ENCODE measurements around the gene TMEM91. TPM values are rescaled to one million over a fixed set of nuclear protein-coding genes. Genes with fewer than 3 reads are reported as not detected.
A peak's percentile ranks its signal among the peaks of the same experiment; 100 is the strongest.

TMEM91 gene
- total and polyA plus RNA-seq, 2 of the 8 experiments (the other 6 are each of a cell fraction or from before 2014, with no cell fraction given) = 5.3 to 7.4 TPM

DNA sequence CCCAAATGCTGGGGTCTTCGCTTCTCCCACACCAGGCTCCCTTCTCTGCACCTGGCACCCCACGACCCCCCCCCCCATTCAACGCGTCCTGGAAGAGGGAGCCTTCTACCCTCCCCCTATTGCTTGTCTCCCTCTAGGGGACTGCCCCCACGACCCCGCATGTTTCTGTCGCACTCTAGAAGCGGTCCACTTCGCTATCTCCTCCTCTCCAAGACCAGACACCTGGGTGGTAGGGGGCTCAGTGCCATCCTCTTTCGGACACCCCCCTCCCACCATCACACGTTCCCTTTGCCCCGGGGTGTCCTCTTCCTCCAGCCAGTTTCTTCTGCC lies 24.1 kb upstream of the TMEM91 start:
- Histone ChIP-seq H3K56ac (replicated peaks; ENCODE audit: insufficient read length, low read depth, low read length) (no peak overlapping the region), H3K27me3 (replicated peaks in 1 of 4; ENCODE audit: control insufficient read depth in 3 of 4, extremely low read depth in 1 of 4, insufficient read depth in 3 of 4, low read length in 3 of 4) (peaks cover 10 to 36% (median 28%) of the 10 kb centered on the region in 4 experiments), H3K27ac (ENCODE audit: low read depth, low read length) (no peak overlapping the region), H2BK15ac (ENCODE audit: low read length) (no peak overlapping the region), H3K79me1 (ENCODE audit: low read depth, low read length) (no peaks in the 10 kb centered on the region; the same call in 1 of the 2 replicates), H3K4ac (replicated peaks; ENCODE audit: insufficient read length, low read depth, low read length) (no peak overlapping the region), H4K91ac (replicated peaks; ENCODE audit: insufficient read length, low read length) (no peak overlapping the region), H2BK20ac (ENCODE audit: low read length) (no peak overlapping the region), H3K4me1 (replicated peaks in 1 of 4; ENCODE audit: control insufficient read depth in 3 of 4, insufficient read depth in 4 of 4, low read length in 3 of 4) (peaks cover 0 to 14% (median 4%) of the 10 kb centered on the region in 4 experiments; a peak in 5 of 7 replicates), H2AFZ (ENCODE audit: low read length) (no peak overlapping the region), H3K23ac (ENCODE audit: insufficient read length) (no peak overlapping the region), H3K18ac (ENCODE audit: extremely low read depth, low read length) (peak overlapping the region; percentile 78), H2BK5ac (ENCODE audit: low read depth, low read length) (no peak overlapping the region), H3K14ac (ENCODE audit: insufficient read length) (no peak overlapping the region), H3K4me3 (ENCODE audit: extremely low read depth in 1 of 4, insufficient read depth in 2 of 4, low read depth in 3 of 4, low read length in 4 of 4) (peak overlapping the region; percentile 52 to 75 (median 70)), H2AK5ac (ENCODE audit: low read depth, low read length) (no peak overlapping the region), H3K9me3 (ENCODE audit: insufficient read depth in 2 of 2, low read depth in 1 of 2, low read length in 1 of 2) (no peaks in the 10 kb centered on the region), H4K8ac (ENCODE audit: extremely low read depth, insufficient read depth, low read length) (no peak overlapping the region), H4K20me1 (replicated peaks in 1 of 2; ENCODE audit: control insufficient read depth in 1 of 2, insufficient read depth in 2 of 2, low read length in 2 of 2) (peaks cover 0 to 4% of the 10 kb centered on the region in 2 experiments), H2BK120ac (replicated peaks; ENCODE audit: low read depth, low read length) (no peak overlapping the region), H3K4me2 (ENCODE audit: insufficient read depth in 1 of 2, low read depth in 2 of 2, low read length in 2 of 2) (peak overlapping the region; percentile 88 to 92), H2BK12ac (ENCODE audit: low read depth, low read length) (no peak overlapping the region), H3K23me2 (ENCODE audit: low read depth, low read length) (peaks cover 27% of the 10 kb centered on the region), H3K9ac (replicated peaks in 1 of 4; ENCODE audit: extremely low read depth in 1 of 4, low read depth in 3 of 4, low read length in 3 of 4) (no peak overlapping the region), H3K79me2 (ENCODE audit: control insufficient read depth in 1 of 2, insufficient read depth in 2 of 2, low read length in 2 of 2) (no peaks in the 10 kb centered on the region), H4K5ac (ENCODE audit: insufficient read length, low read depth, low read length) (no peak overlapping the region), H3K36me3 (ENCODE audit: control insufficient read depth in 2 of 4, insufficient read depth in 4 of 4, low read length in 3 of 4) (no peaks in the 10 kb centered on the region)
- POLR2A ChIA-PET (ENCODE audit: partially characterized antibody) = interaction anchor here (0.6 to 5.4 kb wide), 15 partner anchors 12 to 586 kb away, joined by 3 to 29 read pairs (median 4); partner anchors contain the start of genes B3GNT8, B9D2 and CCDC97
- 15% methylated on average over 4 of the region's 12 CpGs; no CpG with 5 or more reads in 1 of the 2 experiments for WGBS, 2 experiments (ENCODE audit: extremely low coverage in 1 of 2, insufficient coverage in 1 of 2, insufficient read length in 1 of 2, insufficient replicate concordance in 2 of 2, low coverage in 1 of 2, low lambda C conversion rate in 2 of 2, missing lambda C conversion rate in 1 of 2)
- CTCF ChIA-PET (ENCODE audit: partially characterized antibody) = interaction anchor here (0.6 to 8.0 kb wide), 21 partner anchors 9 to 587 kb away, joined by 3 to 37 read pairs (median 4); partner anchors contain the start of genes B9D2 and DMAC2
- TF ChIP-seq ASH2L (IDR thresholded peaks at IDR 0.05; ENCODE audit: low read length) = peak; percentile 3
- TF ChIP-seq TAF1 (IDR thresholded peaks at IDR 0.05; ENCODE audit: low read depth, low read length) = 0 out of 2 replicates have a peak, but pooled peaks have one; percentile 3
- no peak for TF ChIP-seq JUN (IDR thresholded peaks at IDR 0.05; ENCODE audit: low read depth, low read length)
- no peak for TF ChIP-seq TEAD4 (IDR thresholded peaks at IDR 0.05; ENCODE audit: low read depth, low read length)
- peak; percentile 49 for TF ChIP-seq EZH2 (IDR thresholded peaks at IDR 0.05; ENCODE audit: low read depth, low read length, severe bottlenecking)
- TF ChIP-seq, protein P1, sequence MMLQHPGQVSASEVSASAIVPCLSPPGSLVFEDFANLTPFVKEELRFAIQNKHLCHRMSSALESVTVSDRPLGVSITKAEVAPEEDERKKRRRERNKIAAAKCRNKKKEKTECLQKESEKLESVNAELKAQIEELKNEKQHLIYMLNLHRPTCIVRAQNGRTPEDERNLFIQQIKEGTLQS (IDR thresholded peaks at IDR 0.05; ENCODE audit: insufficient read depth, low read depth, low read length) = no peak
- TF ChIP-seq, protein P2, sequence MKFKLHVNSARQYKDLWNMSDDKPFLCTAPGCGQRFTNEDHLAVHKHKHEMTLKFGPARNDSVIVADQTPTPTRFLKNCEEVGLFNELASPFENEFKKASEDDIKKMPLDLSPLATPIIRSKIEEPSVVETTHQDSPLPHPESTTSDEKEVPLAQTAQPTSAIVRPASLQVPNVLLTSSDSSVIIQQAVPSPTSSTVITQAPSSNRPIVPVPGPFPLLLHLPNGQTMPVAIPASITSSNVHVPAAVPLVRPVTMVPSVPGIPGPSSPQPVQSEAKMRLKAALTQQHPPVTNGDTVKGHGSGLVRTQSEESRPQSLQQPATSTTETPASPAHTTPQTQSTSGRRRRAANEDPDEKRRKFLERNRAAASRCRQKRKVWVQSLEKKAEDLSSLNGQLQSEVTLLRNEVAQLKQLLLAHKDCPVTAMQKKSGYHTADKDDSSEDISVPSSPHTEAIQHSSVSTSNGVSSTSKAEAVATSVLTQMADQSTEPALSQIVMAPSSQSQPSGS (IDR thresholded peaks at IDR 0.05; ENCODE audit: low read length) = no peak
- TF ChIP-seq BACH1 (IDR thresholded peaks at IDR 0.05; ENCODE audit: low read length) = peak; percentile 47
- TF ChIP-seq CEBPB (IDR thresholded peaks at IDR 0.05; ENCODE audit: low read depth, low read length) = no peak
- TF ChIP-seq SUZ12 (IDR thresholded peaks at IDR 0.05; ENCODE audit: low read length) = no peak
- no peak for TF ChIP-seq GABPA (IDR thresholded peaks at IDR 0.05; ENCODE audit: borderline replicate concordance, insufficient read depth, low read length)
- FAIRE-seq (no peak), DNase-seq (ENCODE audit: low read depth in 1 of 2, low spot score in 2 of 2) (no peak)

Data from H1 (cell line).